A549 (cell line): Measurements from ENCODE around the gene C2CD2. TPM values are rescaled to one million over a fixed set of nuclear protein-coding genes. Genes with fewer than 3 reads are reported as not detected.

Source experiments
- ATAC-seq, 2 experiments: fragments of 200-7000 bp in 1 of 2; fragments of >200 bp in 1 of 2; cut with Nextera tagmentation in 1 of 2; cut with Tn5 transposase in 1 of 2; 3 replicates each; pipeline versions ENCODE4 v1.8.0 to v1.9.1; 2018 to 2020; ENCODE audit warnings: mild to moderate bottlenecking in 1 of 2, moderate library complexity in 1 of 2
- CTCF ChIA-PET: fragments of 300-600 bp; sonication (Branson Sonifier 250); formaldehyde crosslinking; extraction: SDS; loops from one replicate; lab custom pipeline; 2021; ENCODE audit warnings: antibody characterized with exemption, inconsistent platforms; lab: Yijun Ruan, JAX
- POLR2A ChIA-PET: fragments of 350-600 bp; formaldehyde crosslinking; extraction: SDS; loops from one replicate; lab custom pipeline; 2021; ENCODE audit warnings: antibody characterized with exemption, inconsistent platforms; lab: Yijun Ruan, JAX
- DNase-seq, 2 experiments: peaks; one replicate each; pipeline versions ENCODE4 v3.0.0 to v3.0.0-alpha.2; 2011 to 2016; ENCODE audit warnings: low read depth in 1 of 2, low spot score in 1 of 2
- FAIRE-seq: peaks from 2 replicates; lab custom pipeline; 2011; peaks lifted over from hg19 to GRCh38; lab: Jason Lieb, UNC
- H3K27ac ChIP-seq, 2 experiments: fragments of >200 bp; sonication (Bioruptor Twin); formaldehyde crosslinking; 3 replicates each; pipeline ENCODE4 v1.5.1; 2016 to 2017
- H3K4me1 ChIP-seq: fragments of >200 bp; sonication (Bioruptor Twin); formaldehyde crosslinking; 3 replicates; pipeline ENCODE4 v1.6.1; 2016
- H3K4me2 ChIP-seq: fragments of >200 bp; sonication (Bioruptor Twin); formaldehyde crosslinking; 3 replicates; pipeline ENCODE4 v1.6.1; 2016
- H3K4me3 ChIP-seq: fragments of >200 bp; sonication (Bioruptor Twin); formaldehyde crosslinking; 3 replicates; pipeline ENCODE4 v1.5.1; 2016
- H3K9me3 ChIP-seq: fragments of >200 bp; sonication (Bioruptor Twin); formaldehyde crosslinking; 3 replicates; pipeline ENCODE4 v1.6.1; 2016
- BCL3 ChIP-seq: fragments of >200 bp; sonication (Bioruptor Twin); formaldehyde crosslinking; IDR thresholded peaks from 3 replicates; pipeline ENCODE4 v1.6.1; 2016
- CBX2 ChIP-seq: fragments of 200-600 bp; sonication (generic); IDR thresholded peaks from 2 replicates; pipeline ENCODE4 v1.6.1; 2016; ENCODE audit warnings: low read depth, mild to moderate bottlenecking, borderline replicate concordance
- CBX8 ChIP-seq: fragments of 200-600 bp; sonication (generic); IDR thresholded peaks from 2 replicates; pipeline ENCODE4 v1.6.1; 2016
- CEBPB ChIP-seq, 2 experiments: fragments of >200 bp in 1 of 2; sonication (Bioruptor Twin) in 1 of 2; formaldehyde crosslinking in 1 of 2; IDR thresholded peaks; 2 replicates each; pipeline ENCODE4 v1.6.1; 2012 to 2016
- CHD2 ChIP-seq: fragments of 150-350 bp; IDR thresholded peaks from 2 replicates; pipeline ENCODE4 v1.6.1; 2014; ENCODE audit warnings: low read length; ENCODE audit not compliant: partially characterized antibody
- E2F6 ChIP-seq: IDR thresholded peaks from 2 replicates; pipeline ENCODE4 v1.6.1; 2012; ENCODE audit warnings: low read depth, borderline replicate concordance
- EHF ChIP-seq: fragments of 250-450 bp; sonication (Bioruptor Pico); IDR thresholded peaks from 2 replicates; pipeline ENCODE4 v1.5.0; 2020; ENCODE audit warnings: mild to moderate bottlenecking
- FOSB ChIP-seq: fragments of 250-450 bp; sonication (Bioruptor Pico); IDR thresholded peaks from 2 replicates; pipeline ENCODE4 v1.5.0; 2020; ENCODE audit warnings: mild to moderate bottlenecking, moderate library complexity
- FOSL2 ChIP-seq, 2 experiments: fragments of 450-650 bp in 1 of 2; fragments of >200 bp in 1 of 2; sonication (Bioruptor Twin) in 1 of 2; formaldehyde crosslinking; IDR thresholded peaks; 2 replicates each; pipeline versions ENCODE4 v1.5.0 to v1.6.1; 2016 to 2020; ENCODE audit warnings: mild to moderate bottlenecking in 1 of 2, moderate library complexity in 1 of 2
- GATA3 ChIP-seq: IDR thresholded peaks from 2 replicates; pipeline ENCODE4 v1.6.1; 2012; ENCODE audit warnings: borderline replicate concordance
- KDM1A ChIP-seq: fragments of 200-600 bp; sonication (generic); IDR thresholded peaks from 2 replicates; pipeline ENCODE4 v1.6.1; 2016; ENCODE audit warnings: low read depth, mild to moderate bottlenecking
- KDM5A ChIP-seq: fragments of 200-600 bp; sonication (generic); IDR thresholded peaks from 2 replicates; pipeline ENCODE4 v1.6.1; 2016; ENCODE audit warnings: antibody characterized with exemption, mild to moderate bottlenecking
- MAFK ChIP-seq: fragments of 450-650 bp; IDR thresholded peaks from 2 replicates; pipeline ENCODE4 v1.6.1; 2014; ENCODE audit not compliant: partially characterized antibody
- MAX ChIP-seq: IDR thresholded peaks from 2 replicates; pipeline ENCODE4 v1.6.1; 2012
- MAZ ChIP-seq: fragments of 150-350 bp; IDR thresholded peaks from 2 replicates; pipeline ENCODE4 v1.6.1; 2014; ENCODE audit warnings: antibody characterized with exemption, low read depth, low read length, borderline replicate concordance
- NPAS2 ChIP-seq: fragments of 250-450 bp; sonication (Bioruptor Pico); IDR thresholded peaks from 2 replicates; pipeline ENCODE4 v1.8.0; 2022; ENCODE audit warnings: mild to moderate bottlenecking, moderate library complexity, borderline replicate concordance
- PHF8 ChIP-seq: fragments of 200-600 bp; sonication (generic); IDR thresholded peaks from 2 replicates; pipeline ENCODE4 v1.6.1; 2016; ENCODE audit warnings: low read depth, mild to moderate bottlenecking, antibody characterized with exemption, moderate library complexity, borderline replicate concordance
- POLR2AphosphoS2 ChIP-seq: conservative IDR thresholded peaks from 2 replicates; pipeline ENCODE4 v1.6.1; 2012; ENCODE audit warnings: low read length, improper control_type of control experiment, inconsistent platforms
- RAD21 ChIP-seq, 2 experiments: fragments of >200 bp in 1 of 2; sonication (Bioruptor Twin) in 1 of 2; formaldehyde crosslinking in 1 of 2; IDR thresholded peaks in 1 of 2; conservative IDR thresholded peaks in 1 of 2; 2 replicates in 1 of 2; 3 replicates in 1 of 2; pipeline ENCODE4 v1.6.1; 2012 to 2018; ENCODE audit warnings: inconsistent platforms in 1 of 2
- RARB ChIP-seq: fragments of 250-450 bp; sonication (Bioruptor Pico); IDR thresholded peaks from 2 replicates; pipeline ENCODE4 v1.8.0; 2021; ENCODE audit warnings: mild to moderate bottlenecking, moderate library complexity
- RCOR1 ChIP-seq: fragments of 150-350 bp; IDR thresholded peaks from 2 replicates; pipeline ENCODE4 v1.6.1; 2014; ENCODE audit warnings: antibody characterized with exemption, low read length, low read depth
- REST ChIP-seq: fragments of 200-600 bp; sonication (generic); IDR thresholded peaks from 2 replicates; pipeline ENCODE4 v1.6.1; 2016; ENCODE audit warnings: antibody characterized with exemption, mild to moderate bottlenecking, moderate library complexity
- SREBF2 ChIP-seq: fragments of 450-650 bp; IDR thresholded peaks from 2 replicates; pipeline ENCODE4 v1.6.1; 2014; ENCODE audit warnings: mild to moderate bottlenecking, moderate library complexity
- TFCP2L1 ChIP-seq: fragments of 250-450 bp; sonication (Bioruptor Pico); IDR thresholded peaks from 2 replicates; pipeline ENCODE4 v1.5.0; 2021; ENCODE audit warnings: mild to moderate bottlenecking
- USF2 ChIP-seq: fragments of 450-650 bp; IDR thresholded peaks from 2 replicates; pipeline ENCODE4 v1.6.1; 2014; ENCODE audit warnings: antibody characterized with exemption
- ZNF302 ChIP-seq: fragments of 250-450 bp; sonication (Bioruptor Pico); IDR thresholded peaks from 2 replicates; pipeline ENCODE4 v1.9.0; 2021; ENCODE audit warnings: inconsistent platforms, mild to moderate bottlenecking, moderate library complexity
- ZSCAN20 ChIP-seq: fragments of 250-450 bp; sonication (Bioruptor Pico); IDR thresholded peaks from 2 replicates; pipeline ENCODE4 v1.8.0; 2022; ENCODE audit warnings: mild to moderate bottlenecking, moderate library complexity
- WGBS: methylation state at CpG from one replicate; pipeline ENCODE4 v1.1.6; 2017; ENCODE audit errors: missing lambda C conversion rate; 5-methylcytosine and 5-hydroxymethylcytosine counted together
- polyA plus RNA-seq, 4 experiments: library from polyadenylated mRNA; depleted of rRNA in 3 of 4; stranded (reverse); fragments of >200 nt; fragmentation: RNase III in 1 of 4; extraction: RNeasy Plus Mini Kit Qiagen cat#74134 plus additional on column Dnase treatment in 1 of 4; gene quantifications; 2 replicates in 3 of 4; 3 replicates in 1 of 4; pipeline ENCODE4 v1.2.3, GENCODE V29; 2011 to 2017

C2CD2 gene
- polyA plus RNA-seq, 2 of the 4 experiments (the other 2 are of a cell fraction) = 7.0 to 13.5 TPM

GRCh38 chr21:41945982-41946381, 7.8 kb downstream of the C2CD2 start:
- FAIRE-seq = no peak
- POLR2A ChIA-PET = no interaction called here
- no peak overlapping the region for H3K4me2 ChIP-seq
- CTCF ChIA-PET = no interaction called here
- DNase-seq = no peak
- TF ChIP-seq CHD2 (no peak), KDM5A (no peak), CEBPB (IDR thresholded peaks at IDR 0.05) (peak in 1 of 2 experiments; percentile 39; a peak in 1 of 4 replicates), MAZ (no peak), KDM1A (no peak), E2F6 (no peak), ZSCAN20 (CRISPR knock-in tag) (no peak), SREBF2 (no peak), FOSL2 (IDR thresholded peaks at IDR 0.05) (no peak), FOSL2 (CRISPR knock-in tag; IDR thresholded peaks at IDR 0.05) (no peak)
- H3K9me3 ChIP-seq = no peaks in the 10 kb centered on the region
- WGBS = 92% methylated on average over 8 of the region's 8 CpGs
- no peak overlapping the region for H3K27ac ChIP-seq
- H3K4me3 ChIP-seq = no peak overlapping the region
- H3K4me1 ChIP-seq = peaks cover 9% of the 10 kb centered on the region; the same call in 2 of the 3 replicates
- ATAC-seq = no peak

- TF ChIP-seq SREBF2 = no peak
- no peak for TF ChIP-seq ZNF302 (CRISPR knock-in tag)
- no peak for TF ChIP-seq CBX2
- TF ChIP-seq REST = no peak
- TF ChIP-seq EHF (CRISPR knock-in tag) = no peak
- TF ChIP-seq CBX8 = no peak
- no peak for TF ChIP-seq PHF8
- no peak for TF ChIP-seq MAX
- no peak for TF ChIP-seq NPAS2 (CRISPR knock-in tag)
- TF ChIP-seq USF2 = no peak
- no peak for TF ChIP-seq POLR2AphosphoS2
- TF ChIP-seq TFCP2L1 (CRISPR knock-in tag) = no peak
- no peak for TF ChIP-seq KDM1A
- no peak for TF ChIP-seq RARB
- TF ChIP-seq MAFK = no peak
- no peak for TF ChIP-seq RAD21 (conservative IDR thresholded peaks at IDR 0.05 in 1 of 2, IDR thresholded peaks at IDR 0.05 in 1 of 2)
- no peak for TF ChIP-seq BCL3
- TF ChIP-seq GATA3 = no peak
- TF ChIP-seq FOSB = no peak
- no peak for TF ChIP-seq RCOR1
- POLR2A ChIA-PET = no interaction called here
- WGBS = 96% methylated on average over 9 of the region's 10 CpGs
- no peak overlapping the region for H3K27ac ChIP-seq
- ATAC-seq (no peak), FAIRE-seq (no peak), DNase-seq (no peak)
- H3K4me1 ChIP-seq = peaks cover 9% of the 10 kb centered on the region; the same call in 2 of the 3 replicates
- CTCF ChIA-PET = interaction anchor here (0.8 to 1.1 kb wide), 2 partner anchors 14 to 40 kb away, joined by 3 read pairs; no protein-coding TSS in a partner anchor
- H3K9me3 ChIP-seq = no peaks in the 10 kb centered on the region
- H3K4me2 ChIP-seq = no peak overlapping the region
- no peak overlapping the region for H3K4me3 ChIP-seq
Measured at GRCh38 chr21:41943851-41944250, 10.0 kb downstream of the C2CD2 start.
